ENCODE data around the gene ZNF132.

ZNF132 gene

DNA sequence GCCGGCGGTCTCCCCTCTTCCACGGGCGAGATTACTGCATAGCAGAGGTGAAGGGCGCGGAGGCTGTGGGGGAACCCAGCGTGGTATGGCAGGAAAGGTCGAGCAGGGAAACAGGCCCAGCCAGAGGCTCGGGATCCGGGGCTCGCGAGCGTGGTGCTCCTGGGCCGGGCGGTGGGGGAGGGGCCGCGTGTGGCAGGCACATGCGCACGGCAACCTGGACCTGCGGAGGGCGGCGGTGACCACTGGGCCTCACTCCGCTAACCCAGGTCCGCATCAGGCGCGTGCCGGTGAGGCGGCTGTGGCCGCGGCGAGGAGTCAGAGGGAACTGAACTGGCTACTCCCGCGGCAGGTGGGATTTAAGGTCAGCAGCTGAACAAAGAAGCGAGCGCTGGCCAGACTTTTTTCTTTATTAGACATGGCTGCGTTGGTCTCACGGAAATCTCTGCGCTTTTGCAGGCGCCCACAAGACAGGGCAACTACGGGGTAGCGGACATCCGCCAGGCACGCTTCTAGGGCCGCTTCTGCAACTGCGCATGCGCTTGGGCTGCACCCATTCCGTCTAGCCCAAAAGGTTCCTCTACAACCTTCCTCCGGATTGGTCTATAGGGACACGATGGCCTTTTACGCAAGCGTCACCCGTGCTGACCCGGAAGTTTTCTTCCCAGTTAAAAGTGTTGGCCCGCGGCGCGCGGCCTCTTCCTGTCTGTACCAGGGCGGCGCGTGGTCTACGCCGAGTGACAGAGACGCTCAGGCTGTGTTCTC lies 53.2 kb downstream of the ZNF132 start, which contains the start of gene RPS5:
RPS5 (plus strand) TSS at position 694 of the 762 bp plus-strand sequence. CDS start 869 bp downstream, outside the sequence.
- peak; percentile 98 to 100 (median 98) for DNase-seq

DNA sequence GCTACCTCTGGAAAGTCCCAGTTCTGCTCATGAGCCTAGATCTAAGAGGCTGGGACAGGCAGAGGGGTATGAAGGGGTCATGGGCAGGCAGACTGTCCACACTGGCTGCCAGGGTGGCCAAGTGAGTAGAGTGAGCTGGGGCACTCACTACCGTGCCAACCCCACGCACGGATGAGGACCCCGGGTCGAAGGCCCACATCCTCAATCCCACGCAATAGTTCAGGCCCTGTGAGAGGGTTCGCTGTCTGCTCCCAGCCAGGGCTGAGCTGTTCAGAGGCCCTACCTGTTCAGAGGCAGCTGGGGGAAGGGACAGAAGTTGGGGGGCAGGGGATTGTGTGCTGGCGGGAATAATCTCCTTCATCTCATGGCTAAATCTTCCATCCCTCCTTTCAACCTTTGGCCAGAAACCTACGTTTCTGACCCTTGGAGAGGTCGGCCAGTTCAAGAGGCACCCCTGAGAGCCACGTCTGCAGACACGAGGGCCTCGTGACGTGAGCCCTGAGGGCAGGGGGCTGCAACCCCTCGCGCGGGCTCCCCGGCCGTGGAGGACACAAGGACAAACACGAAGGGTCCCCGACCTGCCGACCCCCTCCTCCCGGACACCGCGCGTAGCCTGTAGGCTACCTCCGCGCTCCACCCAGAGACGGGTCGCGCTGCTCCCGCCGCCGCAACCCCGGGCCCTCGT lies 53.9 kb downstream of the ZNF132 start:
- no peak for DNase-seq

DNA sequence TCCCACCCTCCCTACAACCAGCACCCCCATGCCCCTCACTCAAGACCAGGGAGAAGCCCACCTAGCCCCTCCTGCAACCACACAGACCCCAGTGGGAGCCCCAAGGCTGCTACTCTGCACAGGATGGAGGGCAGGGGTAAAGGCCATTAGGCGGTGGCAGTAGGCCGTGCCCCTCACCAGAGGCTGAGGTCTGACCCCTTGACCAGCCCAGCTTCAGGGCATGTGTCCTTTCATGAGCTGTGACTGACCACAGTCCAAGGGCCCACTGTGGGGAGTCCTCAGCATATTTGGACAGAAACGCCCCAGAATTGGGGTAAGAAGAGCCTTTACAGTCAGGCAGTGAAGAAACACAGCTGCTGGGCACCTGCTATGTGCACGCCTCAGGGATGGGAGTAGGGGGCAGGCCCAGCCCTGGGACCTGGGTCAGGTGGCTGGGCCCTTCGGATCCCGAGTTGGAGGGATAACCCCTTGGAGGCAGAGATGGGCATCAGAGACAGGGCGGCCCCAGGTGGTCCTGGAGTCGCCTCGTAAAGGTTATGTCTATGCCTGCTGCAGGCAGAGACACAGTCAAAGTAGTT lies 54.6 kb downstream of the ZNF132 start:
- DNase-seq = no peak

DNA sequence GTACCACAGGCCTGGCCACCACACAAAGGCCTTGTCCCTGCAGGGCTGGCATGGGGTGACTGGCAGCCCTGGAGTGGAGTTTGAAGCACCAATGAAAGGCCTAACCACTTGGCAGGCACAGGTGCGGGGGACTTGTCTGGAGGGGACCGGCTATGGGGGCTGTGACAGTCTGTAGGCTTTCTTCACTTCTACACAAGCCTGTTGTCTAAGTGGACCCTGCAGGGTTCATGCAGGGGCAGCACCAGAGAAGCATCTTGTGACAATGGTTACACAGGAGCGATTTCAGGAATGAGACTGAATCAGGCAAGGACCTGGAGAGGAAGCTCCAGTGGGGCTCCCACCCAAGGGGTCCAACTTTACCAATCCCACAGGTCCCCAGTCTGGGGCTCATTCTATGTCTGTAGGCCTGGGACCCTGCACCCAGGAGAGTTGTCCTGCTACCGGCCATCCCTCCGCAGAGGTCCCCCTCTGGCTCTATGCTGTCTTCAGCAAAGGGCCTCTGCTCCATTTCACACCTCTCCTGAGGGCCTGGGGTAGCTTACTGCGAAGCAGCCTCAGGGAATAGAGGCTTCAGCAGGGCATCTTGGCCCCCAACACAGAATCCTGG lies 56.9 kb downstream of the ZNF132 start:
- DNase-seq = no peak
